Right lobe of liver (tissue), 6 donors: ENCODE data around the gene EXOC4. TPM values are rescaled to one million over a fixed set of nuclear protein-coding genes. Genes with fewer than 3 reads are reported as not detected.
A peak's percentile ranks its signal among the peaks of the same experiment; 100 is the strongest.

Source experiments
- ATAC-seq, 4 donors: fragments of 200-7000 bp; cut with Tn5 transposase; one replicate each; pipeline ENCODE4 v1.9.1; 2020; ENCODE audit warnings: mild to moderate bottlenecking in 4 of 4, moderate library complexity in 4 of 4
- DNase-seq, 3 donors: peaks; one replicate each; pipeline ENCODE4 v3.0.0-alpha.2; 2020
- H3K27ac ChIP-seq, 3 donors: fragments of 200-600 bp; one replicate each; pipeline ENCODE4 v1.8.0; 2022
- H3K27me3 ChIP-seq, 2 donors: fragments of 200-600 bp; one replicate each; pipeline ENCODE4 v1.8.0; 2022
- H3K36me3 ChIP-seq, 4 donors: fragments of 200-600 bp; sonication (generic) in 1 of 4; one replicate each; pipeline versions ENCODE4 v1.5.1 to v1.8.0; 2017 to 2022; ENCODE audit warnings: control low read depth in 1 of 4
- H3K4me1 ChIP-seq, 4 donors: fragments of 200-600 bp; sonication (generic) in 1 of 4; one replicate each; pipeline versions ENCODE4 v1.5.1 to v1.8.0; 2017 to 2022; ENCODE audit warnings: control low read depth in 1 of 4
- H3K4me3 ChIP-seq, 3 donors: fragments of 200-600 bp; one replicate each; pipeline ENCODE4 v1.8.0; 2022
- H3K9me3 ChIP-seq, 4 donors: fragments of 200-600 bp; sonication (generic) in 1 of 4; one replicate each; pipeline versions ENCODE4 v1.5.1 to v1.8.0; 2017 to 2022; ENCODE audit warnings: control low read depth in 1 of 4
- CTCF ChIP-seq, 4 donors: fragments of 200-600 bp in 3 of 4; fragments of 450-650 bp in 1 of 4; IDR thresholded peaks; one replicate each; pipeline versions ENCODE4 v1.5.1 to v1.8.0; 2016 to 2022; ENCODE audit warnings: antibody characterized with exemption in 4 of 4, mild to moderate bottlenecking in 2 of 4
- POLR2A ChIP-seq: fragments of 450-650 bp; IDR thresholded peaks from one replicate; pipeline ENCODE4 v1.6.1; 2017; ENCODE audit warnings: antibody characterized with exemption, mild to moderate bottlenecking
- WGBS: methylation state at CpG from one replicate; pipeline ENCODE4 v1.1.6; 2018; ENCODE audit warnings: low coverage, low lambda C conversion rate; ENCODE audit not compliant: insufficient coverage; ENCODE audit errors: missing lambda C conversion rate; 5-methylcytosine and 5-hydroxymethylcytosine counted together
- intact Hi-C, 2 donors: fragments of 100-400 bp; cut with DNase I; formaldehyde crosslinking; loops; one replicate each; pipeline versions ENCODE4 v1.11.2 to v1.14.1; 2022
- total RNA-seq, 6 experiments: library from RNA; depleted of rRNA in 2 of 6; stranded (reverse); fragments of >200 nt in 2 of 6; fragmentation: NEBNext Ultra II Directional in 3 of 6; extraction: Animal tissue kit (Norgen Biotek cat#: 25700) in 3 of 6; gene quantifications; one replicate each; pipeline versions ENCODE4 v1.1.0 to v1.2.4, GENCODE V29; 2016 to 2023
- donor health status: DM: no; HTN: yes; CAD: no.
- donor health status: DM: no; HTN: no; CAD: no.
- donor health status: DM: no; HTN: no; CAD: no.
- donor health status: DM: no; HTN: yes; CAD: no.
- donor health status: DM: no; HTN: yes; CAD: no.

Gene EXOC4
- total RNA-seq, 6 experiments from 2014 or later = 23.7 to 33.5 (median 30.0) TPM

- intact Hi-C loops = no loop called here
- H3K4me3 ChIP-seq = no peak overlapping the region
- H3K9me3 ChIP-seq = no peaks in the 10 kb centered on the region
- TF ChIP-seq POLR2A (no peak), CTCF (IDR thresholded peaks at IDR 0.05) (peak in 3 of 4 donors; percentile 27 to 37 (median 36))
- no peaks in the 10 kb centered on the region for H3K27me3 ChIP-seq
- no peaks in the 10 kb centered on the region for H3K4me1 ChIP-seq
- peak in 1 of 4 donors; percentile 42 for ATAC-seq
- H3K27ac ChIP-seq = no peak overlapping the region
- no peak for DNase-seq
- no peaks in the 10 kb centered on the region for H3K36me3 ChIP-seq
Observed at GRCh38 chr7:133854739-133855138, 601.9 kb downstream of the EXOC4 start.

- Histone ChIP-seq H3K36me3 (no peaks in the 10 kb centered on the region), H3K4me1 (peaks cover 0 to 4% (median 2%) of the 10 kb centered on the region in 4 donors), H3K27me3 (no peaks in the 10 kb centered on the region), H3K27ac (no peak overlapping the region), H3K4me3 (no peak overlapping the region), H3K9me3 (no peaks in the 10 kb centered on the region)
- WGBS = 100% methylated on average over 3 of the region's 23 CpGs
- DNase-seq (no peak), ATAC-seq (peak in 1 of 4 donors; percentile 16)
- intact Hi-C loops = no loop called here
- TF ChIP-seq POLR2A = no peak
- TF ChIP-seq CTCF (IDR thresholded peaks at IDR 0.05) = no peak
Observed at GRCh38 chr7:133857376-133858119, 604.7 kb downstream of the EXOC4 start.

DNA sequence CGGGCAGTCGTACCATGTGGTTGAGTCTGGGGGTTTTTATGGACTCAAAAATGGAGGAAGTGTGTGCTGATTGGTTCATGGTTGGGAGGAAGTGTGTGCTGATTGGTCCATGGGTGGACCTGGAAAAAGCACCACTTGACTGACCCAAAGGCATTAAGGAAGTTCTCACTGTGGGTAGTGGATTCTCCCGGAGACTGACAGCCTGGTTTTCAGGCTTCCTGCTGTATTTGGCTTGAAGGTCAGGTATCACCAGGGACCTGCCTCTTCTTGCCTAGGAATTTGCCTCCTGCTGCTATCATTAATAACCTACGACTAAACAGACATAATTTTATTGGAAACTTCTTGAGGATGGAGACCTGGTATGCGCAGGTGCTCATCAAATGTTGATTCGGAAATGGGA is 605.4 kb downstream of the EXOC4 start:
- intact Hi-C loops = no loop called here
- Histone ChIP-seq H3K4me3 (no peak overlapping the region), H3K27ac (no peak overlapping the region), H3K4me1 (peaks cover 0 to 12% (median 5%) of the 10 kb centered on the region in 4 donors), H3K36me3 (no peaks in the 10 kb centered on the region), H3K27me3 (no peaks in the 10 kb centered on the region), H3K9me3 (no peaks in the 10 kb centered on the region)
- TF ChIP-seq POLR2A (no peak), CTCF (IDR thresholded peaks at IDR 0.05) (no peak)
- no peak for DNase-seq
- ATAC-seq = no peak
- WGBS = 97% methylated on average over 5 of the region's 6 CpGs

- Histone ChIP-seq H3K27ac (no peak overlapping the region), H3K4me3 (no peak overlapping the region), H3K9me3 (no peaks in the 10 kb centered on the region), H3K4me1 (peaks cover 0 to 21% (median 6%) of the 10 kb centered on the region in 4 donors), H3K27me3 (no peaks in the 10 kb centered on the region), H3K36me3 (no peaks in the 10 kb centered on the region)
- DNase-seq (no peak), ATAC-seq (no peak)
- intact Hi-C loops = no loop called here
- WGBS = 100% methylated on average over 5 of the region's 5 CpGs
- TF ChIP-seq POLR2A (no peak), CTCF (IDR thresholded peaks at IDR 0.05) (no peak)
Observed at GRCh38 chr7:133859231-133859630, 606.4 kb downstream of the EXOC4 start.
